GM19099 (cell line): ENCODE data around the gene FRYL.

Experiments used
- POLR2A ChIP-seq: IDR thresholded peaks from 3 replicates; pipeline ENCODE4 v1.6.1; 2011; ENCODE audit warnings: low read depth; ENCODE audit not compliant: insufficient read length; ENCODE audit errors: extremely low read depth

FRYL gene

DNA sequence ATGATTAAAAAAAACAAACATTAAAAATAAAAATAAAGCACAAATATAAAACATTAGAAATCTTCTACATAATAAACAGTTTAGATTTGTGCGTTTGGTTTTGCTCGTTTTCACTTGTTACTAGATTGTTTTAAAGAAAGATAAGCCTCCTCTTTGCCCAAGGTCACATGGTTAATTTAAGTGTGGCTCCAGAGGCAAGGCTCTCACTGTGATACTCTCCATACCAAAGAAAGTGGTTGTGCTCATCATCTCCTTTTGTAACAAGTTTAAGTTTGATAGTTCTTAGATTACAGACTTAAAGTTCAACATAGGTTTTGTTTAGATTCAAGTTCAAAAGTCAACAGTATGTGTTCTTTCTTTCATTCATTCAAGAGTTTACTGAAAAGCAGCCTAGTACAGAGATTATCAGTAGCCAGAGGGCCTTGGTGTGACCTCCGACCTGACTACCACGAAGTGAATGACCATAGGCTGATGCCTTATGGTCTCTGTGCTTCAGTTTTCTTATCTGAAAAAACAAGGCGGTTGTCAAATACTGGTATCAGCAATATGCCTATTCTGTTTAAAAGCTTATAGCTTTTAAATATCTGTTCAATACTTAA is 156.8 kb downstream of the FRYL start:
- TF ChIP-seq POLR2A, result no peak

- no peak for TF ChIP-seq POLR2A
These were observed 159.2 kb downstream of the FRYL start for GRCh38 chr4:48620831-48621230.

DNA sequence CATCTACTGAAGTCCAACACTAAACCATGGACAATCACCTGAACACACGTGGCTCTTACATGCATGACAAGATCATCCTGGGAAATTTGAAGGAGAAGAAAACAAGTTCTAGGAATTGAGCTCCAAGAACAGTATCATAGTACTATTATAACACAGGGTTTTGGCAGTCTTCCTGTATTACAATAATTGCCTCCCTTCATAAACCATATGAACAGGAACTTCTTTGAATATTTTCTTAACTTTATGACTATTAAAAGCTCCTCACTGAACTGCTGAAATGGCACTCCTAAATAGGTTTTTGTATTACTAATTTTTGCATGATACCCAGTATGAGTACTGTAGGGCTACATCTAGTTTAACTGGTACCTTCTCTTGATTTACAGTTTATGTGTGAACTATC is 160.0 kb downstream of the FRYL start:
- no peak for TF ChIP-seq POLR2A

- no peak for TF ChIP-seq POLR2A
These were observed 175.6 kb downstream of the FRYL start for GRCh38 chr4:48604527-48604926.

DNA sequence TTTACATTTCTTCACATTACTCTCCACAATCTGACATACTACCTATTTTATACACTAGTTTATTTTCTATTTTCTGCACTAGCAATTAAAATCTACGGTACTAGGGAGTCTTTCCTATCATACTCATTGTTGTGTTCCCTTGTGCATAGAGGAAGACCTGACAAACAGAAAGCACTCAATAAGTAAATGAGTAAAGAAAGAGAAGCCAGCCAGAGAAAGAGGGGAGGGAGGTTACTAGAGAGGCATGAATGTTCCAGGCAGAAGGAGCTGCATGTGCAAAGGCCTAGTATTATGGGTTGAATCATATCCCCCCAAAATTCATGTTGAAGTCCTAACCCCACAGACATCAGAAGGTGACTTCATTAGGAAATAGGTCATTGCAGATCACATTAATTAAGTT is 176.0 kb downstream of the FRYL start:
- no peak for TF ChIP-seq POLR2A

GRCh38 chr4:48603366-48604003 is 176.6 kb downstream of the FRYL start:
- TF ChIP-seq POLR2A, result no peak

GRCh38 chr4:48602763-48603162 is 177.3 kb downstream of the FRYL start:
- no peak for TF ChIP-seq POLR2A

GRCh38 chr4:48602222-48602621 is 177.9 kb downstream of the FRYL start:
- TF ChIP-seq POLR2A, result no peak

GRCh38 chr4:48596336-48596735 is 183.7 kb downstream of the FRYL start:
- no peak for TF ChIP-seq POLR2A

- TF ChIP-seq POLR2A, result no peak
These were observed 185.9 kb downstream of the FRYL start for GRCh38 chr4:48594180-48594579.

DNA sequence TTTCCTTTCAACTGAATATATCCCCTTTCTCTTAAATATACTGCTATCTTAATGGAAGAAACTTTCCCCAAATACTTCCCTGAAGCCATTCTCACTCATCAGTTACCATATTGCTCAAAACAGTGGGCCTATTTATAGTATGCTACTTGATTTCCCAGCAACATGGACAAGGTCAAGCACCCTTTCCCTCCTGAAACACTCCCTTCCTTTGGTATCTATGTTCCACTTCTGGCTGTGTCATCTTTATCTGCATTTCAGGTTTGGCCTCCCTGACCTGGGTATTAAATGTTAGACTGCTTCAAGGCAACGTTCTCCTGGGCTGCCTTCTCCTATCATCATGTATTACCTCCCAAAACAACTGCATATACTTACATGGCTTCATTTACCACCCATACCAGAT is 188.7 kb downstream of the FRYL start:
- no peak for TF ChIP-seq POLR2A

GRCh38 chr4:48590884-48591283 is 189.2 kb downstream of the FRYL start:
- TF ChIP-seq POLR2A, result no peak

DNA sequence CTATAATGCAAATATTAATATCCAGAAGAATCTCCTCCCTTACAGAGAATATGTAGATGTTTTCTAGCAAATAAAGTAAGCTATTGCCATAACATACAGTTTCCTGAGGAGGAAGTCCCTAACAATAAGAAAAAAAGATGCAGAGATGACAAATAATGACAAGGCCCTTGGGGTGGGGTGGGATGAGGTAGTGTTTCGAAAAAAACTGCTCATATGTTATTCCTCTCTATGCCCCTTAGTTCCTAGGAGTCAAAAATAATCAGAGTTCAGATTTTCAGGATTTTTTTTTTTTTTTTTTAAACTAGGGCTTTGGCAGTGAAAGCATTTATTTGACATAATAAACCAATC is 191.0 kb downstream of the FRYL start:
- TF ChIP-seq POLR2A, result no peak

GRCh38 chr4:48588230-48589097 is 191.6 kb downstream of the FRYL start:
- no peak for TF ChIP-seq POLR2A

GRCh38 chr4:48585401-48585800 is 194.7 kb downstream of the FRYL start:
- TF ChIP-seq POLR2A, result no peak
